Endodermal cell (in vitro differentiated cells): ENCODE data around the gene SH3BP5L. TPM values are rescaled to one million over a fixed set of nuclear protein-coding genes. Genes with fewer than 3 reads are reported as not detected.

Experiments
- DNase-seq: peaks from one replicate; pipeline ENCODE4 v3.0.0-alpha.2; 2017
- H3K27ac ChIP-seq: 2 replicates; pipeline ENCODE4 v1.5.1; 2013; ENCODE audit warnings: mild to moderate bottlenecking, low read depth, low read length, moderate library complexity
- H3K27me3 ChIP-seq: 2 replicates; pipeline ENCODE4 v1.6.1; 2013; ENCODE audit warnings: mild to moderate bottlenecking, low read length, moderate library complexity; ENCODE audit not compliant: insufficient read depth, control insufficient read depth, poor library complexity, severe bottlenecking
- H3K36me3 ChIP-seq: 2 replicates; pipeline ENCODE4 v1.7.0; 2013; ENCODE audit warnings: mild to moderate bottlenecking, low read length, moderate library complexity; ENCODE audit not compliant: control insufficient read depth, insufficient read depth
- H3K4me1 ChIP-seq: one replicate; pipeline ENCODE4 v1.7.0; 2013; ENCODE audit warnings: low read length; ENCODE audit not compliant: control insufficient read depth, insufficient read depth
- H3K4me3 ChIP-seq: 2 replicates; pipeline ENCODE4 v1.5.1; 2013; ENCODE audit warnings: mild to moderate bottlenecking, low read length, moderate library complexity
- H3K9ac ChIP-seq: 2 replicates; pipeline ENCODE4 v1.6.1; 2013; ENCODE audit warnings: mild to moderate bottlenecking, low read length, moderate library complexity; ENCODE audit not compliant: poor library complexity, severe bottlenecking; ENCODE audit errors: extremely low read depth
- H3K9me3 ChIP-seq: 2 replicates; pipeline ENCODE4 v1.6.1; 2013; ENCODE audit warnings: mild to moderate bottlenecking, low read length, moderate library complexity; ENCODE audit not compliant: control insufficient read depth
- H3K27ac Mint-ChIP-seq: 2 replicates; pipeline ENCODE4 v1.8.0; 2020; ENCODE audit warnings: mixed read lengths
- H3K27me3 Mint-ChIP-seq: 2 replicates; pipeline ENCODE4 v1.8.0; 2021; ENCODE audit warnings: mild to moderate bottlenecking, mixed read lengths; ENCODE audit not compliant: insufficient read depth
- H3K36me3 Mint-ChIP-seq: 2 replicates; pipeline ENCODE4 v1.8.0; 2020; ENCODE audit warnings: low read depth, mixed read lengths
- H3K4me1 Mint-ChIP-seq: 2 replicates; pipeline ENCODE4 v1.8.0; 2020; ENCODE audit warnings: mixed read lengths
- H3K4me3 Mint-ChIP-seq: 2 replicates; pipeline ENCODE4 v1.8.0; 2020; ENCODE audit warnings: mild to moderate bottlenecking, moderate library complexity, mixed read lengths
- H3K9me3 Mint-ChIP-seq: 2 replicates; pipeline ENCODE4 v1.8.0; 2020; ENCODE audit warnings: mild to moderate bottlenecking, mixed read lengths
- CTCF ChIP-seq: fragments of 200-600 bp; sonication (generic); conservative IDR thresholded peaks from 2 replicates; pipeline ENCODE4 v1.5.0; 2021; ENCODE audit warnings: antibody characterized with exemption, mild to moderate bottlenecking
- WGBS, 2 experiments: methylation state at CpG; one replicate each; pipeline versions ENCODE4 v1.1.5 to v1.1.7; 2013; ENCODE audit warnings: missing lambda C conversion rate in 2 of 2, mixed read lengths in 1 of 2; ENCODE audit not compliant: insufficient coverage in 1 of 2, insufficient read length in 1 of 2; 5-methylcytosine and 5-hydroxymethylcytosine counted together
- total RNA-seq, 2 donors: library from RNA; stranded (reverse); fragmentation: NEBNext Ultra II Directional in 1 of 2; extraction: Animal tissue kit (Norgen Biotek cat#: 25700) in 1 of 2; gene quantifications; 2 replicates in 1 of 2; 3 replicates in 1 of 2; pipeline ENCODE4 v1.2.1, GENCODE V29; 2021

SH3BP5L gene
- total RNA-seq, 2 donors from 2014 or later = 27.2 to 30.2 TPM

GRCh38 chr1:248786156-248786555, 39.6 kb downstream of the SH3BP5L start:
- Mint-ChIP-seq H3K9me3 (peaks cover 92% of the 10 kb centered on the region), H3K27ac (no peak overlapping the region), H3K4me3 (no peak overlapping the region), H3K36me3 (peaks cover 1% of the 10 kb centered on the region), H3K27me3 (no peaks in the 10 kb centered on the region), H3K4me1 (no peaks in the 10 kb centered on the region)
- Histone ChIP-seq H3K27ac (no peak overlapping the region), H3K4me3 (no peak overlapping the region), H3K36me3 (no peaks in the 10 kb centered on the region), H3K9ac (no peak overlapping the region), H3K9me3 (peaks cover 55% of the 10 kb centered on the region), H3K27me3 (no peaks in the 10 kb centered on the region), H3K4me1 (no peaks in the 10 kb centered on the region)
- no peak for TF ChIP-seq CTCF
- WGBS, 2 experiments = 78 to 100% methylated on average over 2 to 3 of the region's 3 CpGs
- DNase-seq = no peak

- H3K36me3 Mint-ChIP-seq = peaks cover 1% of the 10 kb centered on the region
- 40 to 67% methylated on average over 1 to 3 of the region's 3 CpGs for WGBS, 2 experiments
These were observed 42.3 kb downstream of the SH3BP5L start for GRCh38 chr1:248783367-248783766.

GRCh38 chr1:248782416-248783141, 43.1 kb downstream of the SH3BP5L start:
- no peaks in the 10 kb centered on the region for H3K4me1 ChIP-seq
- no peak overlapping the region for H3K27ac Mint-ChIP-seq
- peaks cover 54% of the 10 kb centered on the region for H3K9me3 ChIP-seq
- peaks cover 94% of the 10 kb centered on the region for H3K9me3 Mint-ChIP-seq
- peaks cover 1% of the 10 kb centered on the region for H3K36me3 Mint-ChIP-seq
- no peaks in the 10 kb centered on the region for H3K36me3 ChIP-seq
- H3K4me1 Mint-ChIP-seq = no peaks in the 10 kb centered on the region
- 84 to 91% methylated on average over 12 to 16 of the region's 16 CpGs for WGBS, 2 experiments
- H3K9ac ChIP-seq = no peak overlapping the region
- no peak overlapping the region for H3K4me3 Mint-ChIP-seq
- no peak for TF ChIP-seq CTCF
- H3K27ac ChIP-seq = no peak overlapping the region
- H3K4me3 ChIP-seq = no peak overlapping the region
- H3K27me3 Mint-ChIP-seq = no peaks in the 10 kb centered on the region
- no peaks in the 10 kb centered on the region for H3K27me3 ChIP-seq
- DNase-seq = no peak

More at GRCh38 chr1:248783367-248783766, 42.3 kb downstream of the SH3BP5L start:
- Histone ChIP-seq H3K9me3 (peaks cover 62% of the 10 kb centered on the region), H3K36me3 (no peaks in the 10 kb centered on the region), H3K4me3 (no peak overlapping the region), H3K9ac (no peak overlapping the region), H3K27ac (no peak overlapping the region), H3K27me3 (no peaks in the 10 kb centered on the region), H3K4me1 (no peaks in the 10 kb centered on the region)
- Mint-ChIP-seq H3K9me3 (peaks cover 93% of the 10 kb centered on the region), H3K4me3 (no peak overlapping the region), H3K27ac (no peak overlapping the region), H3K27me3 (no peaks in the 10 kb centered on the region), H3K4me1 (no peaks in the 10 kb centered on the region)
- no peak for DNase-seq
- no peak for TF ChIP-seq CTCF
